ENCODE data around the gene AQP9. TPM values are rescaled to one million over a fixed set of nuclear protein-coding genes. Genes with fewer than 3 reads are reported as not detected.

AQP9 gene
- total RNA-seq, 6 experiments from 2014 or later = 72.9 to 350 (median 156) TPM

DNA sequence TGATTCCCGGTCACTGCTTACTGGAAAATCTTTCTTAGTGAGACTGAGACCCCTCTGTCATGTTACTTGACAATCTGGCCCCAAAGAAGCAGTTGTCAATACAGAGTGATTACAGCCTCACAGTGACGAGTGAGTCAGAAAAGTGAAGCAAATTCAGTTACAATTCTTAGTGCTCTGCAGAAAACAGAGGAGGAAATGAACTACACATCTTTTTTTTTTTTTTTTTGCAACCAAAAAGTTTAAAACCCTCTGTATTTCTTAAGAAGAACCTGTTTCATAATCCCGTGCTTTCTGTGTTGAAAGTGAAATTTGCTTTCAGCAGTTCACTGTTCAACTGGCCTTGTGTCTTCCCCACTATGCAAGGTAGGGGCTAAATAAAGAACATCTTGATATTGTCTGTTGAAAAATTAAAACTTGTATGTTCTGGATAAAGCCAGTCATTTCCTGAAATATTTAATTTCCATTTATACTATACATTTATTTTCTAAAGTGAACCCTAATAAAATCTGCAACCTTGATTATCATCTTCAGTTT lies 1.9 kb downstream of the AQP9 start:
- Histone ChIP-seq H3K4me3 (peak overlapping the region; percentile 32 to 62 (median 59)), H3K9me3 (peaks cover 0 to 1% (median 0%) of the 10 kb centered on the region in 4 donors), H3K27me3 (no peaks in the 10 kb centered on the region), H3K36me3 (peaks cover 0 to 5% (median 0%) of the 10 kb centered on the region in 4 donors), H3K27ac (peak overlapping the region; percentile 88 to 92 (median 92)), H3K4me1 (peaks cover 0 to 39% (median 16%) of the 10 kb centered on the region in 4 donors)
- TF ChIP-seq, protein P1, sequence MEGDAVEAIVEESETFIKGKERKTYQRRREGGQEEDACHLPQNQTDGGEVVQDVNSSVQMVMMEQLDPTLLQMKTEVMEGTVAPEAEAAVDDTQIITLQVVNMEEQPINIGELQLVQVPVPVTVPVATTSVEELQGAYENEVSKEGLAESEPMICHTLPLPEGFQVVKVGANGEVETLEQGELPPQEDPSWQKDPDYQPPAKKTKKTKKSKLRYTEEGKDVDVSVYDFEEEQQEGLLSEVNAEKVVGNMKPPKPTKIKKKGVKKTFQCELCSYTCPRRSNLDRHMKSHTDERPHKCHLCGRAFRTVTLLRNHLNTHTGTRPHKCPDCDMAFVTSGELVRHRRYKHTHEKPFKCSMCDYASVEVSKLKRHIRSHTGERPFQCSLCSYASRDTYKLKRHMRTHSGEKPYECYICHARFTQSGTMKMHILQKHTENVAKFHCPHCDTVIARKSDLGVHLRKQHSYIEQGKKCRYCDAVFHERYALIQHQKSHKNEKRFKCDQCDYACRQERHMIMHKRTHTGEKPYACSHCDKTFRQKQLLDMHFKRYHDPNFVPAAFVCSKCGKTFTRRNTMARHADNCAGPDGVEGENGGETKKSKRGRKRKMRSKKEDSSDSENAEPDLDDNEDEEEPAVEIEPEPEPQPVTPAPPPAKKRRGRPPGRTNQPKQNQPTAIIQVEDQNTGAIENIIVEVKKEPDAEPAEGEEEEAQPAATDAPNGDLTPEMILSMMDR (IDR thresholded peaks at IDR 0.05) = no peak
- peak; percentile 35 for TF ChIP-seq POLR2A (IDR thresholded peaks at IDR 0.05)
- ATAC-seq = peak in 2 of 4 donors; percentile 15 to 29
- 12% methylated on average over 3 of the region's 3 CpGs for WGBS (ENCODE audit: insufficient coverage, low coverage, low lambda C conversion rate, missing lambda C conversion rate)
- intact Hi-C loops (cut with DNase I) = no loop called here
- no peak for DNase-seq

DNA sequence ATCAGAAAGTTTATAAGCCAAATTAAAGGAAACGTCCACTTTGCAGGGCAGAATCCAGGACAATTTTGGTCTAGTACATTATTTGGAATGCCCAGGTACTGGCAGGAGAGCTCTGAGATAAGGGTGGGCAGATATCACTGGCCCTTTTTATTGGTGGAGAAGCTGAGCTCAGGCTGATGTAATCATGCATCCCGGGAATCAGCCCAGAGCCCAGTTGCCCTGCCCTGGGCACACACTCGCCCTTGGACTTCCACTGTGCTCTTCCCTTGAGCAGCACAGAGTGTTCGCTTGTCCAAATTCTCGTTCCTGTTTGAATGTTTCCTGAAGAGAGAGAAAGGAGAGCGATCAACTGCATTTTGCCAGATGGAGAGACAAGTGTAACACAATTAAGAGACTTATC lies 3.7 kb downstream of the AQP9 start:
- Histone ChIP-seq H3K27ac (peak overlapping the region; percentile 88 to 92 (median 92)), H3K4me3 (peak overlapping the region; percentile 32 to 62 (median 59)), H3K36me3 (peaks cover 0 to 5% (median 0%) of the 10 kb centered on the region in 4 donors), H3K4me1 (peaks cover 0 to 57% (median 22%) of the 10 kb centered on the region in 4 donors), H3K9me3 (peaks cover 0 to 1% (median 0%) of the 10 kb centered on the region in 4 donors), H3K27me3 (no peaks in the 10 kb centered on the region)
- WGBS (ENCODE audit: insufficient coverage, low coverage, low lambda C conversion rate, missing lambda C conversion rate) = 21% methylated on average over 6 of the region's 6 CpGs
- peak; percentile 70 to 90 (median 83) for DNase-seq
- intact Hi-C loops (cut with DNase I) = no loop called here
- TF ChIP-seq POLR2A (IDR thresholded peaks at IDR 0.05) = peak; percentile 89
- TF ChIP-seq, protein P1 (IDR thresholded peaks at IDR 0.05) = no peak
- peak; percentile 75 to 93 (median 82) for ATAC-seq

DNA sequence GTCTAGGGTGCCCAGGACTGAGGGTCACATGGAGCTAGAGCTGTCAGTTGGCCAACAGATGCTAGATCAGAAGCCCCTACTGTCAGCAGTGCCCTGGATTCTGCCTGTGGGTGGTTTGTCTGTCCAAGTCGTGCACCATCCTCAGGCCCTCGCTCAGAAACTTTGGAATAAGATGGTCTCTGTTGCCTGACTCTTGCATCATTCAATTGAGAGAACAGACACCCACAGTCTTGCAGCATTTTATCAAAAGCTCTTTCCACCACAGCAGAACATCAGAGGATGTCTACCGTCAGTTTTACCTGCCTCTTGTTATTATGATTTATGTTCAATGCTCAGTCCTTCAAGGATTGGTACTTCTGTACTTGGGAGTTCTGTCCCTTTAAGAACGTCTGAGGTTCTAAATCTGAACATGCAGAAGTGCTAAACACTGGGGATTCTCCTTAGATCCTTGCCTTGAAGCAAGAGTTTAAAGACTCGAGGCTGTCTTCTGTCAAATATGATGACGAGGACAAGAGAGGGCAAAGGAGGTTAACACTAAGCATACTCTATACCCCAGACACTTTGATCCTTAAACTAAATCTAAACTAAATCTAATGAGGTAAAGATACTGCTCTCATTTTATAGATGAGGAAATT lies 4.8 kb downstream of the AQP9 start:
- H3K27ac ChIP-seq = peak overlapping the region; percentile 9 to 92 (median 49)
- peaks cover 0 to 5% (median 0%) of the 10 kb centered on the region in 4 donors for H3K36me3 ChIP-seq
- ATAC-seq = no peak
- no peak overlapping the region for H3K4me3 ChIP-seq
- intact Hi-C loops (cut with DNase I) = no loop called here
- 18% methylated on average over 5 of the region's 6 CpGs for WGBS (ENCODE audit: insufficient coverage, low coverage, low lambda C conversion rate, missing lambda C conversion rate)
- no peak for DNase-seq
- TF ChIP-seq POLR2A (IDR thresholded peaks at IDR 0.05) = no peak
- TF ChIP-seq, protein P1 (IDR thresholded peaks at IDR 0.05) = no peak
- no peaks in the 10 kb centered on the region for H3K27me3 ChIP-seq
- peaks cover 0 to 56% (median 19%) of the 10 kb centered on the region in 4 donors for H3K4me1 ChIP-seq
- peaks cover 0 to 1% (median 0%) of the 10 kb centered on the region in 4 donors for H3K9me3 ChIP-seq

DNA sequence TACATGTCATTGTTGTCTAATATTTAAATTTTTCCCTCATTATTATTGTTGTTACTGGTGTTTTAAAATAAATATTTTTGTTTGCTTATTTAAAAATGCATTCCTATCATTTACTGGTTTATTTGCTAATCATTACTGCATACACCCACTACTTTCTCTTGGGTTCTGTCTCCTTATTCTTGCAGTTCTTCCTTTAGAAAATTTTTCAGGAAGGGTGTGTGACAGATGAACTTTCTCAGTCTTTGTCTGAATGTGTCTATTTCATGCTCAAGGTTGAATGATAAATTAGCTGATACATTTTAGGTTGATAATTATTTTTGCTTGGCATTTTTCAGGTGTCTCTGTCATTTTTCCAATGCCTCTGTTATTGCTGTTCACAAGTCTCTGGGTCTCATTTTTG lies 7.4 kb downstream of the AQP9 start:
- intact Hi-C loops (cut with DNase I) = no loop called here
- DNase-seq = no peak
- Histone ChIP-seq H3K9me3 (peaks cover 0 to 1% (median 0%) of the 10 kb centered on the region in 4 donors), H3K4me1 (peaks cover 0 to 67% (median 23%) of the 10 kb centered on the region in 4 donors), H3K27ac (peak overlapping the region in 2 of 3 donors; percentile 52 to 65), H3K27me3 (no peaks in the 10 kb centered on the region), H3K4me3 (no peak overlapping the region), H3K36me3 (peaks cover 0 to 10% (median 0%) of the 10 kb centered on the region in 4 donors)
- TF ChIP-seq POLR2A (IDR thresholded peaks at IDR 0.05) = no peak
- TF ChIP-seq, protein P1 (IDR thresholded peaks at IDR 0.05) = no peak
- no peak for ATAC-seq
